ENCODE measurements around the gene MAPK4. TPM values are rescaled to one million over a fixed set of nuclear protein-coding genes. Genes with fewer than 3 reads are reported as not detected.

The MAPK4 gene
- total and polyA plus RNA-seq, 2 of the 4 experiments (the other 2 are of a cell fraction): not detected

GRCh38 chr18:50738098-50738757 lies 178.3 kb downstream of the MAPK4 start:
- BruUV-seq (replicated peaks): no TSS peak
- H3K9ac ChIP-seq (ENCODE audit: low read depth, low read length): no peak overlapping the region
- dilution Hi-C loops (cut with HindIII; ENCODE audit: low sequenced_read_pairs, unreplicated experiment) (no loop called here), in situ Hi-C loops (cut with MboI; ENCODE audit: low sequenced_read_pairs) (no loop called here), intact Hi-C loops (cut with micrococcal nuclease) (no loop called here)
- no CpG with 5 or more reads among the region's 7 CpGs for WGBS, 2 experiments (ENCODE audit: extremely low coverage in 2 of 2, insufficient read length in 1 of 2)
- no peak overlapping the region for H4K8ac ChIP-seq (ENCODE audit: low read depth in 2 of 2, low read length in 2 of 2)
- no peaks in the 10 kb centered on the region for H3K4me1 ChIP-seq (ENCODE audit: control insufficient read depth, insufficient read depth, low read length)
- DNase-seq (no peak), ATAC-seq (ENCODE audit: low read depth) (no peak)
- H2BK20ac ChIP-seq (ENCODE audit: low read depth, low read length): no peak overlapping the region
- no peaks in the 10 kb centered on the region for H3K9me3 ChIP-seq (ENCODE audit: control insufficient read depth, insufficient read depth, low read length)
- H3K18ac ChIP-seq (ENCODE audit: low read depth, low read length): no peak overlapping the region
- H3K27ac ChIP-seq (ENCODE audit: insufficient read depth, low read length): no peak overlapping the region
- H2AK9ac ChIP-seq (replicated peaks; ENCODE audit: low read depth, low read length, poor library complexity): no peak overlapping the region
- H3K27me3 ChIP-seq (ENCODE audit: control insufficient read depth, insufficient read depth, low read length): no peaks in the 10 kb centered on the region
- TF ChIP-seq POLR2A (IDR thresholded peaks at IDR 0.05; ENCODE audit: low read depth, low read length) (no peak), FOS (IDR thresholded peaks at IDR 0.05; ENCODE audit: low read depth, low read length) (no peak), BHLHE40 (IDR thresholded peaks at IDR 0.05; ENCODE audit: low read depth, low read length) (no peak), USF2 (IDR thresholded peaks at IDR 0.05; ENCODE audit: low read depth, low read length) (no peak), ELK1 (IDR thresholded peaks at IDR 0.05; ENCODE audit: borderline replicate concordance, low read depth, low read length) (no peak), CEBPB (IDR thresholded peaks at IDR 0.05; ENCODE audit: low read depth, low read length) (no peak), CTCF (conservative IDR thresholded peaks at IDR 0.05; ENCODE audit: low read depth, low read length) (no peak), RAD21 (IDR thresholded peaks at IDR 0.05; ENCODE audit: low read length) (no peak), MAZ (IDR thresholded peaks at IDR 0.05; ENCODE audit: borderline replicate concordance, low read depth, low read length) (no peak), RCOR1 (IDR thresholded peaks at IDR 0.05; ENCODE audit: insufficient replicate concordance, low read length) (no peak), RFX5 (IDR thresholded peaks at IDR 0.05; ENCODE audit: low read depth, low read length) (no peak), NFE2L2 (IDR thresholded peaks at IDR 0.05; ENCODE audit: low read depth, low read length) (no peak)
- no peak overlapping the region for H2BK120ac ChIP-seq (ENCODE audit: low read depth, low read length)
- no peak overlapping the region for H2BK5ac ChIP-seq (ENCODE audit: low read depth, low read length, poor library complexity, severe bottlenecking)
- H3K9me1 ChIP-seq (ENCODE audit: insufficient read depth, low read length): no peaks in the 10 kb centered on the region
- ChIA-PET POLR2A (ENCODE audit: unreplicated experiment) (no interaction called here), CTCF (no interaction called here)
- H4K5ac ChIP-seq (ENCODE audit: low read depth, low read length): no peak overlapping the region
- H3K36me3 ChIP-seq (ENCODE audit: control insufficient read depth, insufficient read depth, low read length): no peaks in the 10 kb centered on the region
- H3K56ac ChIP-seq (ENCODE audit: extremely low read depth, insufficient read depth, low read length): no peak overlapping the region
- no peak overlapping the region for H2BK15ac ChIP-seq (ENCODE audit: low read depth, low read length)
- no peak overlapping the region for H2AFZ ChIP-seq (replicated peaks; ENCODE audit: low read length, poor library complexity)
- H4K20me1 ChIP-seq (ENCODE audit: insufficient read depth, low read length): no peaks in the 10 kb centered on the region
- no peak overlapping the region for H3K4ac ChIP-seq (ENCODE audit: low read depth, low read length)
- no peak overlapping the region for H3K4me3 ChIP-seq (ENCODE audit: insufficient read depth, low read depth, low read length)
- no peak overlapping the region for H3K4me2 ChIP-seq (ENCODE audit: low read depth, low read length)
- no peak overlapping the region for H3K23ac ChIP-seq (ENCODE audit: low read depth, low read length)
- H3K79me1 ChIP-seq (ENCODE audit: low read depth in 1 of 2, low read length in 2 of 2): no peaks in the 10 kb centered on the region
- H4K91ac ChIP-seq (ENCODE audit: insufficient read depth, low read depth, low read length): no peak overlapping the region
- no peak overlapping the region for H2AK5ac ChIP-seq (ENCODE audit: low read depth, low read length)
- no peak overlapping the region for H3K14ac ChIP-seq (replicated peaks; ENCODE audit: low read depth, low read length)
